ENCODE data around the gene ZSCAN32.

The ZSCAN32 gene

GRCh38 chr16:3400779-3401688 is at the start of gene ZSCAN32, which contains the start of gene ZNF174:
TSS of gene ZSCAN32 (minus strand) at chr16:3401004. CDS start at chr16:3397557, 3,447 bp downstream.
TSS of gene ZNF174 (plus strand) at chr16:3401215. CDS start at chr16:3402005, 790 bp downstream.
- DNase-seq: peak; percentile 99

GRCh38 chr16:3444032-3444388 is 43.2 kb upstream of the ZSCAN32 start:
- no peak for DNase-seq

- DNase-seq: peak; percentile 91
Observed at GRCh38 chr16:3443108-3444031, 42.6 kb upstream of the ZSCAN32 start, which contains the start of the genes NAA60 and ZNF597. TSS of gene NAA60 (plus strand) at chr16:3443680. CDS start at chr16:3476228, 32,548 bp downstream. TSS of gene ZNF597 (minus strand) at chr16:3443504. CDS start at chr16:3443153, 351 bp downstream.

GRCh38 chr16:3439637-3440036 is 38.8 kb upstream of the ZSCAN32 start:
- DNase-seq: no peak

GRCh38 chr16:3434373-3434772 is 33.6 kb upstream of the ZSCAN32 start:
- no peak for DNase-seq

GRCh38 chr16:3431779-3432219 is 31.0 kb upstream of the ZSCAN32 start:
- DNase-seq: peak; percentile 26

- DNase-seq: no peak
Observed at GRCh38 chr16:3413730-3414379, 13.1 kb upstream of the ZSCAN32 start.

- DNase-seq: no peak
Observed at GRCh38 chr16:3408561-3409197, 7.9 kb upstream of the ZSCAN32 start.

- DNase-seq: no peak
Observed at GRCh38 chr16:3401719-3402397, 1.1 kb upstream of the ZSCAN32 start.

GRCh38 chr16:3400446-3400778 is 392 bp downstream of the ZSCAN32 start:
- DNase-seq: no peak

- no peak for DNase-seq
Observed at GRCh38 chr16:3389663-3390338, 11.0 kb downstream of the ZSCAN32 start.

- DNase-seq: no peak
Observed at GRCh38 chr16:3388325-3388724, 12.5 kb downstream of the ZSCAN32 start.

- DNase-seq: no peak
Observed at GRCh38 chr16:3383045-3383448, 17.8 kb downstream of the ZSCAN32 start.

GRCh38 chr16:3377917-3378316 is 22.9 kb downstream of the ZSCAN32 start:
- no peak for DNase-seq

GRCh38 chr16:3375680-3376079 is 25.1 kb downstream of the ZSCAN32 start:
- DNase-seq: no peak

GRCh38 chr16:3369073-3369472 is 31.7 kb downstream of the ZSCAN32 start:
- DNase-seq: no peak

GRCh38 chr16:3364774-3365427 is 35.9 kb downstream of the ZSCAN32 start:
- peak; percentile 89 for DNase-seq

GRCh38 chr16:3363793-3364192 is 37.0 kb downstream of the ZSCAN32 start:
- no peak for DNase-seq

- DNase-seq: no peak
Observed at GRCh38 chr16:3362931-3363330, 37.9 kb downstream of the ZSCAN32 start.

GRCh38 chr16:3358871-3359270 is 41.9 kb downstream of the ZSCAN32 start:
- DNase-seq: no peak

GRCh38 chr16:3356118-3356517 is 44.7 kb downstream of the ZSCAN32 start:
- no peak for DNase-seq

Measured in CD4-positive, alpha-beta T cell treated with Interleukin-4 for 4 hours (primary cell).